ENCODE results near the gene PES1. TPM values are rescaled to one million over a fixed set of nuclear protein-coding genes. Genes with fewer than 3 reads are reported as not detected.

PES1 gene
- total and polyA plus RNA-seq, 2 of the 13 experiments (the other 11 are each of a cell fraction or from before 2014, with no cell fraction given): 65.1 to 94.7 TPM

DNA sequence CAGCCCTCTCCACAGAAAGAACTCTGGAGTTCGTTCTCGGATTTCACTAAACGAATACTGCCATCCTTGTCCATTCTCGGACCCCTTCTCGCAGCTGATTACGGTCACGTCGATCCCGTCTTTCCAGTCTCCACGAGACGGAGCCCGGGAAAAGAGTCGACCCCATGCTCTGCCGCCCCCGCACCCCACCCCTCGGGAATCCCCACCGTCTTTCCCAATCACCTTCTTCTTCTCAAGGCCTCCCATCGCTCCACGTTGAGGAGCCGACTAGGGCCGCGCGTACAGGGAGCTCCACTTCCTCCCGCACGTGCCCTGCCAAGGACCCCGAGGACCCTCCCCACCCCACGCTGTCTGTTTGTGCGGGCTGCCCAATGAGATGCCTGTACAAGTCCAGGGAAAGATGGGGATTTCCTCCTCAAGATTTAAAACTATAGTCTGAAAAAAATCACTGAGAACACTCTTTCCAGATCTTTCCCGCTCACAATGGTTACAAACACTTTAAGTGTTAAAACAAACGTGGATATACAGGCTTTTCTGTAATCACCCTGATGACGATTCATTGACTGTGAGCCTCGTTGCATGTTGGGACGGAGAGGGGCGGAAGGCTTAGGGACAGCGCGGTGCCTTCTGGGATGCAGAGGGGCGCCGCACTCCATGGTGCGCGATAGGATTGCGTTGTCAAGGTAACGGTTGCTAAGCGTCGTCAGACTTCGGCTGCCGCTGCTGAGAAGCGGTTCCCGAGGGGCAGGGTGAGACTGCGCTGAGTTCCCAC, at the start of gene PES1 (continued):
- TF ChIP-seq, protein P1, sequence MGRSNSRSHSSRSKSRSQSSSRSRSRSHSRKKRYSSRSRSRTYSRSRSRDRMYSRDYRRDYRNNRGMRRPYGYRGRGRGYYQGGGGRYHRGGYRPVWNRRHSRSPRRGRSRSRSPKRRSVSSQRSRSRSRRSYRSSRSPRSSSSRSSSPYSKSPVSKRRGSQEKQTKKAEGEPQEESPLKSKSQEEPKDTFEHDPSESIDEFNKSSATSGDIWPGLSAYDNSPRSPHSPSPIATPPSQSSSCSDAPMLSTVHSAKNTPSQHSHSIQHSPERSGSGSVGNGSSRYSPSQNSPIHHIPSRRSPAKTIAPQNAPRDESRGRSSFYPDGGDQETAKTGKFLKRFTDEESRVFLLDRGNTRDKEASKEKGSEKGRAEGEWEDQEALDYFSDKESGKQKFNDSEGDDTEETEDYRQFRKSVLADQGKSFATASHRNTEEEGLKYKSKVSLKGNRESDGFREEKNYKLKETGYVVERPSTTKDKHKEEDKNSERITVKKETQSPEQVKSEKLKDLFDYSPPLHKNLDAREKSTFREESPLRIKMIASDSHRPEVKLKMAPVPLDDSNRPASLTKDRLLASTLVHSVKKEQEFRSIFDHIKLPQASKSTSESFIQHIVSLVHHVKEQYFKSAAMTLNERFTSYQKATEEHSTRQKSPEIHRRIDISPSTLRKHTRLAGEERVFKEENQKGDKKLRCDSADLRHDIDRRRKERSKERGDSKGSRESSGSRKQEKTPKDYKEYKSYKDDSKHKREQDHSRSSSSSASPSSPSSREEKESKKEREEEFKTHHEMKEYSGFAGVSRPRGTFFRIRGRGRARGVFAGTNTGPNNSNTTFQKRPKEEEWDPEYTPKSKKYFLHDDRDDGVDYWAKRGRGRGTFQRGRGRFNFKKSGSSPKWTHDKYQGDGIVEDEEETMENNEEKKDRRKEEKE (IDR thresholded peaks at IDR 0.05): no peak
- TF ChIP-seq MTF1 (CRISPR knock-in tag; IDR thresholded peaks at IDR 0.05) (no peak), CREM (IDR thresholded peaks at IDR 0.05) (peak; percentile 99), CREM (CRISPR knock-in tag; IDR thresholded peaks at IDR 0.05) (peak; percentile 58; the same call in 1 of the 2 replicates), MED8 (CRISPR knock-in tag; IDR thresholded peaks at IDR 0.05; ENCODE audit: insufficient replicate concordance) (no peak), ZNF558 (CRISPR knock-in tag; IDR thresholded peaks at IDR 0.05; ENCODE audit: borderline replicate concordance) (no peak), SRSF9 (IDR thresholded peaks at IDR 0.05; ENCODE audit: borderline replicate concordance, insufficient read depth, low read depth, low read length, poor library complexity, severe bottlenecking) (no peak), ZFX (CRISPR knock-in tag; IDR thresholded peaks at IDR 0.05; ENCODE audit: low read depth) (peak; percentile 88)
- TF ChIP-seq, protein P2, sequence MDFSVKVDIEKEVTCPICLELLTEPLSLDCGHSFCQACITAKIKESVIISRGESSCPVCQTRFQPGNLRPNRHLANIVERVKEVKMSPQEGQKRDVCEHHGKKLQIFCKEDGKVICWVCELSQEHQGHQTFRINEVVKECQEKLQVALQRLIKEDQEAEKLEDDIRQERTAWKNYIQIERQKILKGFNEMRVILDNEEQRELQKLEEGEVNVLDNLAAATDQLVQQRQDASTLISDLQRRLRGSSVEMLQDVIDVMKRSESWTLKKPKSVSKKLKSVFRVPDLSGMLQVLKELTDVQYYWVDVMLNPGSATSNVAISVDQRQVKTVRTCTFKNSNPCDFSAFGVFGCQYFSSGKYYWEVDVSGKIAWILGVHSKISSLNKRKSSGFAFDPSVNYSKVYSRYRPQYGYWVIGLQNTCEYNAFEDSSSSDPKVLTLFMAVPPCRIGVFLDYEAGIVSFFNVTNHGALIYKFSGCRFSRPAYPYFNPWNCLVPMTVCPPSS (IDR thresholded peaks at IDR 0.05): no peak
- TF ChIP-seq, protein P3, sequence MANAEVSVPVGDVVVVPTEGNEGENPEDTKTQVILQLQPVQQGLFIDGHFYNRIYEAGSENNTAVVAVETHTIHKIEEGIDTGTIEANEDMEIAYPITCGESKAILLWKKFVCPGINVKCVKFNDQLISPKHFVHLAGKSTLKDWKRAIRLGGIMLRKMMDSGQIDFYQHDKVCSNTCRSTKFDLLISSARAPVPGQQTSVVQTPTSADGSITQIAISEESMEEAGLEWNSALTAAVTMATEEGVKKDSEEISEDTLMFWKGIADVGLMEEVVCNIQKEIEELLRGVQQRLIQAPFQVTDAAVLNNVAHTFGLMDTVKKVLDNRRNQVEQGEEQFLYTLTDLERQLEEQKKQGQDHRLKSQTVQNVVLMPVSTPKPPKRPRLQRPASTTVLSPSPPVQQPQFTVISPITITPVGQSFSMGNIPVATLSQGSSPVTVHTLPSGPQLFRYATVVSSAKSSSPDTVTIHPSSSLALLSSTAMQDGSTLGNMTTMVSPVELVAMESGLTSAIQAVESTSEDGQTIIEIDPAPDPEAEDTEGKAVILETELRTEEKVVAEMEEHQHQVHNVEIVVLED (CRISPR knock-in tag; IDR thresholded peaks at IDR 0.05; ENCODE audit: borderline replicate concordance): peak; percentile 88
- TF ChIP-seq, protein P4, sequence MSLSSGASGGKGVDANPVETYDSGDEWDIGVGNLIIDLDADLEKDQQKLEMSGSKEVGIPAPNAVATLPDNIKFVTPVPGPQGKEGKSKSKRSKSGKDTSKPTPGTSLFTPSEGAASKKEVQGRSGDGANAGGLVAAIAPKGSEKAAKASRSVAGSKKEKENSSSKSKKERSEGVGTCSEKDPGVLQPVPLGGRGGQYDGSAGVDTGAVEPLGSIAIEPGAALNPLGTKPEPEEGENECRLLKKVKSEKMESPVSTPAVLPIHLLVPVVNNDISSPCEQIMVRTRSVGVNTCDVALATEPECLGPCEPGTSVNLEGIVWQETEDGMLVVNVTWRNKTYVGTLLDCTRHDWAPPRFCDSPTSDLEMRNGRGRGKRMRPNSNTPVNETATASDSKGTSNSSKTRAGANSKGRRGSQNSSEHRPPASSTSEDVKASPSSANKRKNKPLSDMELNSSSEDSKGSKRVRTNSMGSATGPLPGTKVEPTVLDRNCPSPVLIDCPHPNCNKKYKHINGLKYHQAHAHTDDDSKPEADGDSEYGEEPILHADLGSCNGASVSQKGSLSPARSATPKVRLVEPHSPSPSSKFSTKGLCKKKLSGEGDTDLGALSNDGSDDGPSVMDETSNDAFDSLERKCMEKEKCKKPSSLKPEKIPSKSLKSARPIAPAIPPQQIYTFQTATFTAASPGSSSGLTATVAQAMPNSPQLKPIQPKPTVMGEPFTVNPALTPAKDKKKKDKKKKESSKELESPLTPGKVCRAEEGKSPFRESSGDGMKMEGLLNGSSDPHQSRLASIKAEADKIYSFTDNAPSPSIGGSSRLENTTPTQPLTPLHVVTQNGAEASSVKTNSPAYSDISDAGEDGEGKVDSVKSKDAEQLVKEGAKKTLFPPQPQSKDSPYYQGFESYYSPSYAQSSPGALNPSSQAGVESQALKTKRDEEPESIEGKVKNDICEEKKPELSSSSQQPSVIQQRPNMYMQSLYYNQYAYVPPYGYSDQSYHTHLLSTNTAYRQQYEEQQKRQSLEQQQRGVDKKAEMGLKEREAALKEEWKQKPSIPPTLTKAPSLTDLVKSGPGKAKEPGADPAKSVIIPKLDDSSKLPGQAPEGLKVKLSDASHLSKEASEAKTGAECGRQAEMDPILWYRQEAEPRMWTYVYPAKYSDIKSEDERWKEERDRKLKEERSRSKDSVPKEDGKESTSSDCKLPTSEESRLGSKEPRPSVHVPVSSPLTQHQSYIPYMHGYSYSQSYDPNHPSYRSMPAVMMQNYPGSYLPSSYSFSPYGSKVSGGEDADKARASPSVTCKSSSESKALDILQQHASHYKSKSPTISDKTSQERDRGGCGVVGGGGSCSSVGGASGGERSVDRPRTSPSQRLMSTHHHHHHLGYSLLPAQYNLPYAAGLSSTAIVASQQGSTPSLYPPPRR (CRISPR knock-in tag; IDR thresholded peaks at IDR 0.05; ENCODE audit: borderline replicate concordance): no peak
- TF ChIP-seq, protein P5, sequence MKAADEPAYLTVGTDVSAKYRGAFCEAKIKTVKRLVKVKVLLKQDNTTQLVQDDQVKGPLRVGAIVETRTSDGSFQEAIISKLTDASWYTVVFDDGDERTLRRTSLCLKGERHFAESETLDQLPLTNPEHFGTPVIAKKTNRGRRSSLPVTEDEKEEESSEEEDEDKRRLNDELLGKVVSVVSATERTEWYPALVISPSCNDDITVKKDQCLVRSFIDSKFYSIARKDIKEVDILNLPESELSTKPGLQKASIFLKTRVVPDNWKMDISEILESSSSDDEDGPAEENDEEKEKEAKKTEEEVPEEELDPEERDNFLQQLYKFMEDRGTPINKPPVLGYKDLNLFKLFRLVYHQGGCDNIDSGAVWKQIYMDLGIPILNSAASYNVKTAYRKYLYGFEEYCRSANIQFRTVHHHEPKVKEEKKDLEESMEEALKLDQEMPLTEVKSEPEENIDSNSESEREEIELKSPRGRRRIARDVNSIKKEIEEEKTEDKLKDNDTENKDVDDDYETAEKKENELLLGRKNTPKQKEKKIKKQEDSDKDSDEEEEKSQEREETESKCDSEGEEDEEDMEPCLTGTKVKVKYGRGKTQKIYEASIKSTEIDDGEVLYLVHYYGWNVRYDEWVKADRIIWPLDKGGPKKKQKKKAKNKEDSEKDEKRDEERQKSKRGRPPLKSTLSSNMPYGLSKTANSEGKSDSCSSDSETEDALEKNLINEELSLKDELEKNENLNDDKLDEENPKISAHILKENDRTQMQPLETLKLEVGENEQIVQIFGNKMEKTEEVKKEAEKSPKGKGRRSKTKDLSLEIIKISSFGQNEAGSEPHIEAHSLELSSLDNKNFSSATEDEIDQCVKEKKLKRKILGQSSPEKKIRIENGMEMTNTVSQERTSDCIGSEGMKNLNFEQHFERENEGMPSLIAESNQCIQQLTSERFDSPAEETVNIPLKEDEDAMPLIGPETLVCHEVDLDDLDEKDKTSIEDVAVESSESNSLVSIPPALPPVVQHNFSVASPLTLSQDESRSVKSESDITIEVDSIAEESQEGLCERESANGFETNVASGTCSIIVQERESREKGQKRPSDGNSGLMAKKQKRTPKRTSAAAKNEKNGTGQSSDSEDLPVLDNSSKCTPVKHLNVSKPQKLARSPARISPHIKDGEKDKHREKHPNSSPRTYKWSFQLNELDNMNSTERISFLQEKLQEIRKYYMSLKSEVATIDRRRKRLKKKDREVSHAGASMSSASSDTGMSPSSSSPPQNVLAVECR (CRISPR knock-in tag; IDR thresholded peaks at IDR 0.05; ENCODE audit: borderline replicate concordance): peak; percentile 94

All from HepG2 (cell line).